Hippocampal formation (tissue), 2 donors: Measurements from ENCODE around the gene CNRIP1.
"Not testable (repeated sequence)": the region's sequence is repeated elsewhere in the genome, so short reads cannot be mapped to it uniquely, and the experiment has no call there.

Experiments used
- DNase-seq, 2 donors: peaks; one replicate each; lab custom pipeline; 2025; lab: John Stamatoyannopoulos, UW

CNRIP1 gene

GRCh38 chr2:68340226-68341061 is 20.7 kb upstream of the CNRIP1 start:
- DNase-seq, result peak in 1 of 2 donors; percentile 25

- DNase-seq, result peak in 1 of 2 donors; percentile 5
Observed at GRCh38 chr2:68336192-68336591, 16.4 kb upstream of the CNRIP1 start.

GRCh38 chr2:68333931-68334330 is 14.2 kb upstream of the CNRIP1 start:
- no peak for DNase-seq

- no peak for DNase-seq
Observed at GRCh38 chr2:68333009-68333408, 13.3 kb upstream of the CNRIP1 start.

- DNase-seq, result no peak
Observed at GRCh38 chr2:68330691-68331090, 10.9 kb upstream of the CNRIP1 start.

- DNase-seq, result no peak
Observed at GRCh38 chr2:68328901-68329300, 9.2 kb upstream of the CNRIP1 start.

- no peak for DNase-seq
Observed at GRCh38 chr2:68325056-68325455, 5.3 kb upstream of the CNRIP1 start.

GRCh38 chr2:68320118-68320641 is 431 bp upstream of the CNRIP1 start:
- no peak for DNase-seq

GRCh38 chr2:68318914-68319397 is 793 bp downstream of the CNRIP1 start:
- DNase-seq, result peak in 1 of 2 donors; percentile 57

GRCh38 chr2:68317971-68318913 is 1.5 kb downstream of the CNRIP1 start:
- peak in 1 of 2 donors; percentile 23 for DNase-seq

GRCh38 chr2:68316111-68316510 is 3.6 kb downstream of the CNRIP1 start:
- DNase-seq, result no peak

GRCh38 chr2:68311033-68311432 is 8.7 kb downstream of the CNRIP1 start:
- no peak for DNase-seq

GRCh38 chr2:68309426-68309825 is 10.3 kb downstream of the CNRIP1 start:
- no peak for DNase-seq

- not testable (repeated sequence) for DNase-seq
Observed at GRCh38 chr2:68303902-68304272, 15.9 kb downstream of the CNRIP1 start.

GRCh38 chr2:68303033-68303901 is 16.5 kb downstream of the CNRIP1 start:
- DNase-seq, result no peak

- DNase-seq, result no peak
Observed at GRCh38 chr2:68302281-68302875, 17.4 kb downstream of the CNRIP1 start.

- DNase-seq, result no peak
Observed at GRCh38 chr2:68295516-68295915, 24.2 kb downstream of the CNRIP1 start.

GRCh38 chr2:68294913-68295312 is 24.8 kb downstream of the CNRIP1 start:
- no peak for DNase-seq

GRCh38 chr2:68294187-68294586 is 25.6 kb downstream of the CNRIP1 start:
- no peak for DNase-seq

- no peak for DNase-seq
Observed at GRCh38 chr2:68293755-68294154, 26.0 kb downstream of the CNRIP1 start.

GRCh38 chr2:68293024-68293423 is 26.7 kb downstream of the CNRIP1 start:
- DNase-seq, result no peak
